NCI-H1694 (cell line): ENCODE measurements around the gene STK40.

ENCODE experiments used
- DNase-seq: peaks from one replicate; lab custom pipeline; 2025; lab: John Stamatoyannopoulos, UW

Gene STK40

GRCh38 chr1:36372617-36373016, 13.1 kb downstream of the STK40 start:
- DNase-seq: no peak

- DNase-seq: peak; percentile 62
Observed at GRCh38 chr1:36369061-36369861, 16.5 kb downstream of the STK40 start.

GRCh38 chr1:36367798-36368197, 17.9 kb downstream of the STK40 start:
- no peak for DNase-seq

- DNase-seq: no peak
Observed at GRCh38 chr1:36367066-36367465, 18.7 kb downstream of the STK40 start.

- peak; percentile 99 for DNase-seq
Observed at GRCh38 chr1:36366091-36366661, 19.5 kb downstream of the STK40 start.

GRCh38 chr1:36365381-36365780, 20.3 kb downstream of the STK40 start:
- DNase-seq: peak; percentile 76

GRCh38 chr1:36359911-36360550, 25.7 kb downstream of the STK40 start:
- DNase-seq: no peak

- DNase-seq: no peak
Observed at GRCh38 chr1:36359383-36359782, 26.3 kb downstream of the STK40 start.

- no peak for DNase-seq
Observed at GRCh38 chr1:36358514-36359084, 27.1 kb downstream of the STK40 start.

- DNase-seq: no peak
Observed at GRCh38 chr1:36355811-36356210, 29.9 kb downstream of the STK40 start.

GRCh38 chr1:36354486-36354885, 31.2 kb downstream of the STK40 start:
- no peak for DNase-seq

- no peak for DNase-seq
Observed at GRCh38 chr1:36352910-36353878, 32.5 kb downstream of the STK40 start.

GRCh38 chr1:36352125-36352909, 33.4 kb downstream of the STK40 start:
- no peak for DNase-seq

GRCh38 chr1:36351227-36351977, 34.3 kb downstream of the STK40 start:
- DNase-seq: no peak

- DNase-seq: no peak
Observed at GRCh38 chr1:36350659-36351226, 35.0 kb downstream of the STK40 start.

GRCh38 chr1:36349839-36350238, 35.9 kb downstream of the STK40 start:
- no peak for DNase-seq

GRCh38 chr1:36349241-36349671, 36.5 kb downstream of the STK40 start:
- no peak for DNase-seq

- no peak for DNase-seq
Observed at GRCh38 chr1:36346741-36347370, 38.9 kb downstream of the STK40 start.

GRCh38 chr1:36345353-36345752, 40.4 kb downstream of the STK40 start:
- DNase-seq: no peak

- DNase-seq: no peak
Observed at GRCh38 chr1:36344395-36344680, 41.4 kb downstream of the STK40 start.
